Ecto neural progenitor cell (in vitro differentiated cells): ENCODE measurements around the gene CIBAR2.

Source experiments
- DNase-seq: peaks from one replicate; pipeline ENCODE4 v3.0.0-alpha.2; 2018; ENCODE audit warnings: low spot score

The CIBAR2 gene

GRCh38 chr16:85144026-85144915 is 32.0 kb upstream of the CIBAR2 start:
- no peak for DNase-seq

- no peak for DNase-seq
These were observed 30.5 kb upstream of the CIBAR2 start for GRCh38 chr16:85142771-85143211.

DNA sequence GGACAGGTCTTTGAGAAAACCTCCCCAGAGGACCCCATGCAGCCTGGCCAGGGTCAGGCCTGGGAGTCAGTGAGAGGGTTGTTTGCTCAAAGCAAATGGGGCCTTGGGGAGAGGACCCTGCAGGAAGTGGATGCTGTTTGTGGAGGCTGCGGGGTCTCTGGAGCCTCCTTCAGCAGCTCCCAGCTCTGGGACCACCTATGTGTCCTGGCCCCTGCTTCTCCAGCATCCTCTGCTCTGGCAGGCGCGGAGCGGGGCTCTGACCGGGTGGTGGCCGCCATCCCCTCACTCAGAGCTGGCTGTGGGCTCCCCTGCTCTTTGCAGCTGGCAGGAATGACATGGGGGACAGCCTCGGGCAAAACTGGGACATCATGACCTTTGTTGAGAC is 29.8 kb upstream of the CIBAR2 start:
- no peak for DNase-seq

GRCh38 chr16:85141491-85142128 is 29.3 kb upstream of the CIBAR2 start:
- DNase-seq: no peak

DNA sequence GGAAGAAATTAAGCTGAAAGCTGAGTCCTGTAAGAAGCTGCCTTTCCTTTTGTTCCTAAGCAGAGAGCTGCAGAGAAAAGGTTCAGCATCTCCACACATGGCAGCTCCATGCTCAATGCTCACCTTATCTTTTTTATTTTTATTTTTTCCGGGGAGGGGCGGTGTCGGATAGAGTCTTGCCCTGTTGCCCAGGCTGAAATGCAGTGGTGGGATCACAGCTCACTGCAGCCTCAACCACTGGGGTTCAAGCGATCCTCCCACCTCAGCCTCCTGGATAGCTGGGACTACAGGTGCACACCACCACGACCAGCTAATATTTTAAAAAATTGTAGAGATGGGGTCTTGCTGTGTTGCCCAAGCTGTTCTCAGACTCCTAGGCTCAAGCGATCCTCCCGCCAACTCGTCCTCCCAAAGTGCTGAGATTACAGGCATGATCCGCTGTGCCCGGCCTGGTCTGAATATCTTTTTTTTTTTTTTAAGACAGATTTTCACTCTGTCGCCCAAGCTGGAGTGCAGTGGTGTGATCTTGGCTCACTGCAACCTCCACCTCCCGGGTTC is 28.3 kb upstream of the CIBAR2 start:
- DNase-seq: no peak

DNA sequence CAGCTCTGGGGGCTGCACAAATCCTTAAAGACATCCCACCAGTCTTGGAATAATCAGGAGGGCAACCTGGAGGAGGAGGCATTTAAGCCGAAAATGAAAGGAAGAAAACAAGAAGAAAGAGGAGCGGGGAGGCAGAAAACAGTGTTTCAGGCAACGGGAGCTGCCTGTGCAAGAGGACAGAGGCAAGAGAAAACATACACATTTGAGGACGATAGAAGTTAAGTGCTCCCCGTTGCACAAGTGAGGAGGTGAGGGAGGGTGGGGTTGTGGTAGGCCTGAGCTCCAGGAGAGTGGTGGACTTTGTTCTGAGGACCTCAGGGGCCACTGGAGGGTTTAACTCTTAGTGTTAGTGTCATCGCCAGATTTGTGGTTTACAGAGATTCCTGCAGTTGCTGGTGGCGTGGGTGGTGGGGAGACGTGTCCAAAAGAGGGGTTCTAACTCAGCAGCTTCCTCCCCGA is 27.6 kb upstream of the CIBAR2 start:
- no peak for DNase-seq

DNA sequence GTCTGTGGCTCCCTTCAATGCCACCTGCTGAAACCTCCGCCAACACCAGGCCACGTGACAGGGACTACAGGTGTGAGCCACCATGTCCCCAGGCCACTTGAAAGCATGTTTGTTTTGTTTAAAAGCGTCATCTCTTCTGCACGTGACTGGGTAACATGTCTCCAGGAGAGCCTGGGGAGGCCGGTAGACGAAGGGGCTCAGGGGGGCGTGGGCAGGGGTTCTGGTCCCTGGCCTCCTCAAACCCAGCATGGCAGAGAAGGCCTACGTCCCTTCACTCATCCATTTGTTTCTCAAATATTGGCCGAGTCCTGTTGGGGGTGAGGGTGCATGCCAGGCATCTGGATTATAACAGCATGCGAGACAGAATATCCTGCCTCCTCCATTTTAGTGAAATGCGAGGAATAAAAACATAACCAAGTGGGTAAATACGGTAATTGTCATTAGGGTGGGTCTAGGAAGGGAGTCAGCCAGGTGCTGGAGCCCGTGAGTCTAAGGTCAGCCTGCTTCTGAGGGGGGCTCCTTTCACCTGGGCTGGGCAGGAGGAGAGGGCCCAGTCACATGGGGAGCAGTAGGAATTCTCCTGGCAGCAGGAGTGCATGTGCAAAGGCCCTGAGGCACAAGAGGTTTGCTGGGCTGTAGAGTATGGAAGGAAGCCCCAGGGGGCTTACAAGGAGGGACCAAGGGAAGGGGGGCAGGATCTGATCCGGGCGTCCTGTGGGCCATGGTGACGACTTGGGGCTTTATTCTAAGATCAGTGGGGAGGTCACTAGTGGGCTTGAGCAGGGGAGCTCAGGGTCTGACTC is 26.8 kb upstream of the CIBAR2 start:
- DNase-seq: no peak

- no peak for DNase-seq
These were observed 26.0 kb upstream of the CIBAR2 start for GRCh38 chr16:85138073-85138824.

- no peak for DNase-seq
These were observed 25.2 kb upstream of the CIBAR2 start for GRCh38 chr16:85137323-85138072.

DNA sequence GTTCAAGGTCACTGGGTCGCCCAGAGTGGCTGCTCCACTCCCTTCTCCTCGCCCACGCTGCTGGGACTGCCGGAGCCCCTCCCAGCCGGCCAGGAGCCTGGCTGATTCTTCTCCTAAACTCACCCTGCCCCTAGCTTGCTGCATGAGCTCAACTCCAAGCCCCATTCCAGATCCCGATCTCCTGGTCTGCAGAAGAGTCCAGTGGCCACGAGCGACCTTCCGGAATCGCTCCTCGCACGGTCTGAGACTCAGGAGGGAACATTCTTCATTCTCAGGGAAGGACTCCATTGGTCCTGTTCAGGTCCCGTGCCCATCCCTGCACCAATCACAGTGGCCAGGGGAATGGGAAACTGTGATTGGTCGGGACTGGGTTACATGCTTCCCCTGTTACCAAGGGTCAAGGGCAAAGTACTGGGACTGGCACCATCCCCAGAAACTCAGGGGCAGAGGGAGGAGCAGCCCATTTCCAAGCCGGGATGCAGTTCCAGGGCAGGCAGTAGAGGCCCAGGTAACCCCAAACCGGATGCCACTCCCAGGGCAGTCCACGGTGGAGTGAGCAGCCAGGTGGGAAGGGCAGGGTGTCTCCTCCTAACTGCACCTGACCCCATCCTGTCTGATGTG is 24.5 kb upstream of the CIBAR2 start:
- no peak for DNase-seq

GRCh38 chr16:85136213-85136701 is 24.0 kb upstream of the CIBAR2 start:
- DNase-seq: no peak

DNA sequence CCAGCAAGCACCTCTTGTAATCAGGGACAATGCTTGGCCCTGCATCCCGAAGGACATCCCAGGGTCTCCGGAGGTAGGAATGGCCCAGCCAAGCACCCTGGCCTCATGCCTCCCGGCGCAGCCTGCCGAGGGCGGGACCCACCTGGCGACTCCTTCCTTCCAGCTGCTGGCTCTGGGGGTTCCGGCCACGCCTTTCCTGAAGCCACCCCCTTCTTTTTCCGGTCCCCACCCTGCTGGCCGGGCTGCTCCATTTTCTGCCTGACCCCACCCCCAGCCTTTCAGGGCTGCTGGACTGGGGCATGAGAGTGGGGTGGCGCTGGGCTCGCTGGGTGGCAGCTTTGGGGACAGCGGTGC is 22.5 kb upstream of the CIBAR2 start:
- peak; percentile 43 for DNase-seq

DNA sequence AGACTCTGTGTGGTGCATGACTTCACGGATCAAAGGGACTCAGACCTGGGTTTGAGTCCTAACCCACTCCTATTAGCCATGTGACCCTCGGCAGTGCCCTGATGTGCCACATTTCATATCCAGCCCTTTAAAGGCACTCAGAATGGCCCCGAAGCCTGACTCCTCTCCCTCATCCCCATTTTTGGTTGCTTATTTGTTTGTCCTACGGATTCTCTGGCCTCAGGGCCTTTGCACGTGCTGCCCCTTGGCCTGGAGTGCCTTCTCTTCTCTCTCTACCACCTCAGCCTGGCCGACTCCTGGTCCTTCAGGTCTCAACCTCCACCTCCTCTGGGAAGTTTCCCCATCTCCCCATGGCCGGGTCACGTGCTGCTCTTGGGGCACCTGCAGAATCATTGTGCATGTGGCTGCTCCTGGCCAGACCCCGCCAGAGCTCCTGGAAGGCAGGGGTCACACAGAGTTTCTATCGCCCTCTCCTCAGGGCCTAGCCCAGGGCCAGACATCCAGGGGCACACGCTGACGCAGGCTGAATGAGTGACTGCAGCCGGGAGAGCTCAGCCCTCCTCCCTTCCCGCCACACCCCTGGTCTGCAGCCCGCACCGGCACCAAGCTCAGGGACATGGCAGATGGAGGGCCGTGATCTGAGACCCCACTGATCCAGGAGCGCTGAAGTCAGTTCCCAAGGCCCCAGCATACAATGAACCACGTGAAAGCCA is 22.0 kb upstream of the CIBAR2 start:
- DNase-seq: peak; percentile 40

DNA sequence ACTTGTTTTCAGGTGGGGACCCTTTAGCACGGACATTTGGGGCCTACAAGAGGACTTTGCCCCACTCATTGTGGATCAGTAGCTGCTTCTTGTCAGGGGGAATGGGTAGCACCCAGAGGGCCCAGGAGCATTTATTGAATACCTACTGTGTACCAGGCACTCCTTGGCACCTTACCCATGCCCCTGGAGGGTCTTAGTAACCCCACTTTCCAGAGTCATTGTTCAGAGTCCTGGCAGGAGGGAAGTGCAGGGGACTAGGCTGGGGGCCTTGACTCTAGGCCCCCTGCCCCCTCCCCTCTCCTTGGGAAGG is 21.0 kb upstream of the CIBAR2 start:
- no peak for DNase-seq

GRCh38 chr16:85132456-85133289 is 20.4 kb upstream of the CIBAR2 start:
- no peak for DNase-seq

DNA sequence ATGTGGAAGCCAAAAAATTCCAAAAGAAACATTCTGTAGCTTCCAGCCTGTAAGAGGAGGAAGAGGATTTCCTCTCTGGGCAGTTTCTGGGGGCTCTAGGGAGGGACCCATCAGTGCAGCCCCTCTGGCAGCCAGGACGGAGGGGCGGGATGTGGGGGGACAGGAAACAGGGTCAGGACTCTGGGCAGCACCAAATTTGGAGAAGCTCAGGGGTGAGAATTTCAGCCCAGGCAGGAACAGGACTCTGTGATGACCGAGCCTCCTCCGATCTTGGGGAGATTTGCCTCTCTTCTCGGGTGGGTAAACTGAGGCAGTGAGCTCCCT is 18.4 kb upstream of the CIBAR2 start:
- no peak for DNase-seq

- DNase-seq: no peak
These were observed 17.8 kb upstream of the CIBAR2 start for GRCh38 chr16:85129876-85130704.
